AG08395 (cell line): ENCODE data around the gene KCP.
A peak's percentile ranks its signal among the peaks of the same experiment; 100 is the strongest.

ENCODE experiments used
- DNase-seq: peaks from one replicate; pipeline ENCODE4 v3.0.0; 2012; ENCODE audit warnings: mixed read lengths, low spot score

KCP gene

DNA sequence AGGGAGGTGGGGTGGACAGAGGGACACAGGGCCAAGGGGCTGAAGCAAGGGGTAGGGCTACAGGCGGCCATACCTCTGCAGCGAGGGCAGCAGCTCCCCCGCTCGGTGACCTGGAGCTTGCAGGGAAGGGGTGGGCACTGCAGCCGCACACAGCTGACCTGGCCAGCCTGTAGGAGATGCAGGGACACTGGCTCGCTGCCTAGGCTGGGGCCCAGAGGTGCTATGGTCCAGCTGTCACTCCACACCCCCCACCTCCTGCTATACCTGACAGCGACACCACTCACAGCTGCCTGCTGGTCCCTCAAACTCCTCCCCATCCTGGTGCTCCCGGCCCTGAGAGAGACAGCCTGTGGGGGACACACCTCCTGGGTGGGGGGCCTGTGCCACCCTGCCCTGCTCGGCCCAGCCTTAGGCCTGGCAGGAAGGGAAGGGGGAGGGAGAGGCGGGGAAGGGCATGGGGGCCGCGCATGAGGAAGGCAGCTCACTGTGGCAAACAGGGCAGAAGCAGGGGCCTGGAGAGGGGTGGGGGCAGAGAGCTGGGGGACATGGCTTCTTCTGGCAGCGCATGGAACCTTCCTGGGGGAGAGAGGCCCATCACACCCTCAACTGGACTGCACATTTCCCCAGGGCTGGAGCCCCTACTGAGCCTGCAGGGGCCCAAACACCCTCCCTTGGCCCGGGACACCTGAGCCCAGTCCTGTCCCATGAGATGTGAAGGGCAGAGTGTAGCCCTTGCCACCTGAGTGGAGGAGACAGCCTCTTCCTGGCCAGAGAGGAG lies 23.9 kb downstream of the KCP start:
- DNase-seq, result no peak

DNA sequence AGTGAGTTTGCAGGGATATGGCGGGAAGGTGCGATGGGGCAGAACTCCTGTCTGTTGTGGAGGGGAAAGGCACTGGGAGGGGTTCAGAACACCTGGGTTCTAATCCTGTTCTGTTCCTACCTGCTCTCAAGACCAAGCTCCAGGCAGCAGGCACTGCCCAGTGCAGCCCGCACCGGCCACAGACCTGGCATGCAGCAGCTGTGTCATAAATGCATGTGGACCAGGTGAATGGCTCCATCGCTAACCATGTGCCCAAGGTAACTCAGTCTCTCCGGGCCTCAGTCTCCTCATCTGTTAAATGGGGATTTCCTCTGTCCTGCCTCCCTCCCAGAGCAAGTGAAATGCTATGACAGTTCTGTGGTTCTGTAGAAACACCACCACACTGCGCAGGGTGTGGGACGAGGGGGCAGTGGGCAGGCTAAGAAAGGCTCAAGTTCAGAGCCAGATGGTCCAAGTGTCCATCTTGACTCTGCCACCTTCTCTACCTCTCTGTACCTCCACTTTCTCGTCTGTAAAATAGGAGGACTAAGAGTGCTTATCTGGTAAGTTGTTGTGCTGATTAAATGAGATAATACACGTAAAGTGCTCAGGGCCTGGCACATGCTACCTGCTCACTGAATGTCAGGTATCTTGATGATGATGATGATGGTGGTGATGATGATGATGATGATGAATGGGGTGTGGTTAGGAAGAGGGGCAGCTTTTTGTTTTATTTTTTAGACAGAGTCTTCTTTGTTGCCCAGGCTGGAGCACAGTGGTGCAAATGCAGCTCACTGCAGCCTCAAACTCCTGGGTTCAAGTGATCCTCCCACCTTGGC lies 24.9 kb downstream of the KCP start:
- no peak for DNase-seq

DNA sequence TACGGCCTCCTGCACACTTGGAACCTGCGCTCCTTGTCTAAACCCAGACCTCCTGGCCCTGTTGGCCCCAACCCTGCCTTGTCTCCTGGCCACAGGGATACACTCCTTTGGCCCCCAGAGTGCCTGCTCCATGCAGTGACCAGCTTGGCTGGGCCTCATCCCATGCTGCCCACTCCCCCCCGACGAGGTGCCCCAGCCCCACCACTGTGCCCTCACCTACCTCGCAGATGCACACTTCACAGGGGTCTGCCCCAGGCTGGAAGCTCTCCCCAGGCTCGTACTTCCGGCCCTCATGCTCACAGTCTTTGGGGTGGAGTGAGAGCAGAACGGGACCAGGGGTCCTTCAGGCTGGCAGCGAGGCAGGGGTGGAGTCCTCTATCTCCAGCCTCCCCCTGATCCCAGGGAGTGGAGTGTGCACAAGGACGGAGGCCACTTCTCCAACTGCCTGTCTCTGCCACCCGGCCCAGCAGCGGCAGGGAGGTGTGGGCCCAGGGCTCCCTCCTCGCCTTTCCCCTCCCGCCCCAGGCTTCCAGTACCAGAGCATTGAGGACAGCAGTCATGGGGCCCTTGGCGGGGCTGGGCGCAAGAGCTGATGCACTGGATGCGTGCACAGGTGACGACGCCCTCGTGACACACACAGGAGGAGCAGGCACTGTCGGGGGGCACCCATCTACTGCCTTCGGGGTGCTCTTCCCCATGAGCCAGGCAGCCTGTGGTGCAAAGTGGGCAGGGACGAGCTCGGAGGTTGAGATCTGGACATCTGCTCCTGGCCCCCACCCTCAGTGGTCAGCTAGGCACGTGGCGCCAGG lies 25.7 kb downstream of the KCP start:
- no peak for DNase-seq

DNA sequence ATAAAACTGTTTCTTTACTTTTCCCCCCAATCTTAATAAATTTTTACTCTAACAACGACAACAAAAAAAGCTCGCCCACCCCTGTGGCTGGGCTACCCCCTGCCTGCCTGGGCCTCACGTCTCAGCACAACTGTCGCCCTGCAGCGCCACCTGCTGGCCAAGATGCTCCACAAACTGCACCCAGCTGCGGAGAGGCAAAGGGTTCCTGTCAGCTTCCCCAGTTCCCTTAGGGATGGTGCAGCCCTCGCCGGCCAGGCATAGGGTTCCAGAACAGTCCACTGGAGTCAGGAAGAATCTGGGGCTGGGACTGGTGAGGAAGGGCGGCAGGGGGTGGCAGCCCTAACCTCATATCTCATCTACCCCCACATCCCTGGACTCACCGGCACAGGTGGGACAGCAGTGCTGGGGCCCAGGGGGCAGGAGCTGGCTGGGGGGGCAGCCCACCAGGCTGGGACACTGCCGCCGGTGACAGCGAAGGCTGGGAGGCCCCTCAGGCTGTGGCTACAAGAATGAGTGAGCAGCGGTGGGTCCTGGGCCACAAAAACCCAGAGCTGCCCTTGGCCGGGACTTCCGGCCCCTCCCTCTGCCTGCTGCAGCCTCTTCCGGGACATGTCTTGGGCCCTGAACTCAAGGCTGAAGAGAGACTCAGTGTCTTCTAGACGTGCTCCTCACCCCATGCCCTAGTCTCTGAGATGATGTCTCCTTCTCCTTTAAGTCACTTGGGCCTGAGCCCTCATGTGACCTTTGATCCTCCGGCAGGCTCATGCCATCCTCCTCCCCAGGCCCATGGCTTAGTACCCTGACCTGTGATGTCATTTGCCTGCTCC lies 26.7 kb downstream of the KCP start:
- DNase-seq, result peak; percentile 94

DNA sequence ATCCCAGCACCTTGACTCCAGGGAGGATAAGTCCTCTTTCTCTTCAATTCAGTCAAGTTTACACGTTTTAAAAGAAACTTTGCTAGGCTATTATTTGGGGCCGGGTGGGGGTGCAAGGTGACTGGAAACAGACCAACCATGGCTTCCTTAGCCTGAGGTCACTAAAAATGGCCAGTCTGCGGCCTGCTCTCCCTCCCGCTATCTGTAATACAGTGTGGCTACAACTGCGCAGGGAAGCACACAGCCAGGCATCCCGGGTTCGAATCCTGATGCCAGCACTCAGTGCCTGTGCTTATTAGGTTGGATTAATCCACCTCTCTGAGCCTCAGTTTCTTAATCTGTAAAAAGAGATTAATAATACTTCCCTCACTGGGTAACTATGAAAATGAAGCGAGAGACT lies 28.4 kb downstream of the KCP start:
- no peak for DNase-seq

DNA sequence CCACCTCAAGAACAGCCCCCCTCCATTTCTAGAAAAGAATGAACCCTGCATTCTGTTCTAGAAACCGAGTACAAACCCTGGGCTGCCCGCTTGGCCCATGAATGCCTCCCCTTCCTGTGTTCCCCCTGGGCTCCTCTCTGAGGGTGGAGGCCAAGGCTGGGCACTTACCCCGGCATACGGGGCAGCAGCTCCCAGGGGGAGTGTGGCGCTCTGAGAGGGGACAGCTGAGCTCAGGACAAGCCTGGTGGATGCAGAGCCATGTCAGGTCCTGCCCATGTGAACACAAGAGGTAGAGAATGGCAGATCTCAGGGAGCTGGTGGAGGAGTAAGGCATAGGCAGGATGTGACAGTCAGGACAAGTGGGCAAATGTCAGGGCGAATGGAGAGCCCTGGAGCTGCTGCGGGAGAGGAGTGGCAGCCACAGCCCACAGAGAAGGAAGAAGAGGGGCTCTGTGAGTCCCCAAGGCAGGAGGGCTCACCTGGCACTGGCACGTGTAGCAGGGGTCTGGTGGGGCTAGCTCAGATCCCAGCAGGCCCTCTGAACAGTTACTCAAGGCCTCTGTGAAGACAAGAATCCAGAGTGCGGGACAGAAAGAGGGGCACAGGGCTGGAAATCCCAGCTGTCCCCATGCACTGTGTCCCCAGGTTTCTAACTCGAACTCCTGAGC lies 28.9 kb downstream of the KCP start:
- no peak for DNase-seq

DNA sequence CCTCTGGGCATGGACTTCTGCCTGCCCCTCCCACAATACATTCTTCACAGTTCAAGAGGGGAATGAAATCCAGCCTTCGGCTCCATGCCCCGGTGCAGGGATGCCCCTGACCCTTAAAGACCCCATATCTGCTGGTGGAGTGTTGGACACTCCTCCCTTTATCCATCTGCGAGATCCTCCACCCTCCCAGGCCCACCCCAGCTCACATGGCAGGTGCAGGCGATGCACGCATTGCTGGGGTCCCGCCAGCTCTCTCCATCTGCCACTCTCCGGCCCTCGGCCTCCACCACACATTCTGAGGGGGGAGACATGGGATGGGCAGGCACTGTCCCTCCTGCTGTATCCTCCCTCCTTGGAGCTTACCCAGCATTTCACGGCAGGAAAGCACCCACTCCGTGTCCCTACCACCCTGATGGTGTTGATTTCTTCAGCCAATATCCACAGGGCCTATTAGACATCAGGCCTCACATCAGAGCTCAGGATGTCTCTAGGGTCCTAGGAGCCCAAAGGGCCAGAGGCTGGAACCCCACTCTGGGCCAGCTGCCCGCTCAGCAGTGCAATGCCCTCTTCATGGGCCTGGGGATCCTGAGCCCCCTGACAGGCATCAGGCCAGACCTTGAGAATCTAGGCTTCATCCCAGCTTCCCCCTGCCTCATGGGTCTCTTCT lies 29.6 kb downstream of the KCP start:
- DNase-seq, result no peak

DNA sequence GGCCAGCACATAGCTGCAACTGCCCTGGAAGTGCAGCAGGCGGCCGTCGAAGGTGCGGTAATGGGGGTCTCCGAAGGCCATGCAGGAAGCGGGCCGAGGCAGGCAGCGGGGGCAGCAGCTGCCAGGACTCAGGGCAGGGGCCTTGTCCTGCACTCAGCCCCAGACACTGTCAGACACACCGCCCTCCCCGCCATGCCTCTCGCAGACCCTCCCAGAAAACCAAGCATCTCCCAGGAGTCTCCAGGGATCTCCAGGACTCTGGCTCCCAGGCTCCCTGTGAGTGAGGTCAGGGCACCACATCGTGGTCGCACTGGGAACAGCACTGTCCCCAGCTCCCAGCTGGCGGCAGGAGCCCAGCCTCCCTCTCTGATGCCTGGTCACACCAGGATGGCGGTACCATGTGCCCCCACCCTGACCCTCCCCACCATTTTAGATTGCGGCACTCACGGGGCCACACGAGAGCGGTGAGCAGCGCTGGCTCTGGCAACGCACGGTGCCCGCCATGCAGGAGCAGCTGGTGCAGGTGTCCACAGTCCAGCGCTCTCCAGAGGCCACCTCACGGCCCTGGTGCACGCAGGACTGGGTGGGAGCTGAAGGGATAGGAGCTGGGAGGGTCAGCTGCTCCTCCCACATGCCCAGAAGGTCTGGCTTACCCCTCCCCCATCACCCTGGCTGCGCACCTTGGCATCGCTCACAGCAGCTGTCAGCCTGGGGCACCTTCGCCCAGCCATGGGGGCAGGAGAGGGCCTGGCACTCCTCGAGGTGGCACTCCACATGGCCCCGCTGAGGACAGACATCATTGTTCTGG lies 30.4 kb downstream of the KCP start:
- peak; percentile 94 for DNase-seq

DNA sequence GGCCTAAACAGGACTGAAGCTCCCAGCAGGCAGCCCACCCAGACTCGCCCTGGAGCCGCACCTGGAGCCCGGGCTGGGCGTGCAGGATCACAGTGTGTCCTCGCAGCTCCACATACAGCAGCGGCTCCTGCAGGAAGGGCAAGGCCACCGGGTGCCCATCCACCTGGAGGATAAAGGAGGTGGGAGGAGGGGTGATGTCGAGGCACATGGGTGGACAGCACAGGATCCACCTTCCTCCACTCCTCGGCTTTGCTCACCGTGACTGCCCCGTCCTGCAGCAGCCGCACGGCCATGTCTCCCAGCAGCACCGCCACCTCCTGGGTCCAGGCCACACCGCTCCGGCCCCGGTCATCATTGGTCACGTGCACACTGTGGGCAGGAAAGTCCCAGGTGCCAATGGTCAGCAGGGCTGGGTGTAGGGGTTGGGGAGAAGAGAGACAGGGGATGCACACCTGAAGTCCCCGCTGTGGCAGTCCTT lies 31.0 kb downstream of the KCP start:
- DNase-seq, result no peak

DNA sequence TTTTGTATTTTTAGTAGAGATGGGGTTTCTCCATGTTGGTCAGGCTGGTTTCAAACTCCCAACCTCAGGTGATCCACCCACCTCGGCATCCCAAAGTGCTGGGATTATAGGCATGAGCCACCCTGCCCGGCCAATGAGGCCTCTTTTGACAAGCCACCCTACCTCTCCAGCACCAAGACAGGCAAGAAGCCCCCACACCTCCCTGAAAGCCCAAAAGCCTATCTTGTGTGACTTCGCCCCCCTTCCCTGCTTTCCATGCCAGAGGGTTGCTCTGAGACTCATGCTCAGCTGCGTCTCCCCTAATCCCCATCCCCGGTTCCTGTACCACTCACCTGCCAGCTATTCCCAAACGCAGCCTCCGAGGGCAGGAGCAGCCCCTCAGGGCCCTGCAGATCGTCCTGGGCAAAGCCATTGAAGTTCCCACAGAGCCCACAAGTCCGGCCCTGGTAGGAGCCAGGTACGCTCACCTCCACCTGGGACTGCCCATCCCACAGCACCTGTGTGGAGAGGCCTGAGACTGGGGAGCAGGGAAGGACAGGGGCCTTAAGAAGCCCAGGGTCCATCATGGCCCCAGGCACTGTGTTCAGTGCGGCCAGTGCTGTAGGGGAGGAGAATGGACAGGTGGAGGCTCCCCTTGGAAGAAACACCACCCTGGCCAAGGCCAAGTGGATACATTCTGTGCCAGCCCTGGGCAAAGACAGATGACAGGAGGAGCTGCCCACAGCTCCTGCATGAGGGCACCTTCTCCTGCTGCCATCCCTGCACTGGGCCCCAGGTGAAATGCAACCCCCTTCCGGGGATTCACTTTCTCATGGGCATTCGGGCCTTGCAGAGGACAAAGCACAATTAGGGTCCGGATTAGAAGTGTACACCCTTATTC lies 32.0 kb downstream of the KCP start:
- DNase-seq, result no peak

DNA sequence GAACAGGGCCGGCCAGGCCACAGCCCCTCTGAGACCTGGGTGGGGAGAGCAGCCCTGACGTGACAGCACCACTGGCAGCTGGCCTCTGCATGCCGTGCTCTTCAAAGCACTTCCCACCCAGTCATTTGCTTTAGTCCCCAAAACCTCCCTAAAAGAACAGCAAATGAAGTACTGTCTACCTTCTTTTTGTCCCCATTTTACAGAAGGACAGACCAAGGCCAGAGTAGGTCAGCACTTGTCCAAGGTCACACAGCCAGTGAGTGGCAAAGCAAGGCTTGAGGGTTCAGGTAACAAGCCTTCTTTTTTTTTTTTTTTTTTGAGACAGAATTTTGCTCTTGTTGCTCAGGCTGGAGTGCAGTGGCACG lies 32.8 kb downstream of the KCP start:
- DNase-seq, result no peak

DNA sequence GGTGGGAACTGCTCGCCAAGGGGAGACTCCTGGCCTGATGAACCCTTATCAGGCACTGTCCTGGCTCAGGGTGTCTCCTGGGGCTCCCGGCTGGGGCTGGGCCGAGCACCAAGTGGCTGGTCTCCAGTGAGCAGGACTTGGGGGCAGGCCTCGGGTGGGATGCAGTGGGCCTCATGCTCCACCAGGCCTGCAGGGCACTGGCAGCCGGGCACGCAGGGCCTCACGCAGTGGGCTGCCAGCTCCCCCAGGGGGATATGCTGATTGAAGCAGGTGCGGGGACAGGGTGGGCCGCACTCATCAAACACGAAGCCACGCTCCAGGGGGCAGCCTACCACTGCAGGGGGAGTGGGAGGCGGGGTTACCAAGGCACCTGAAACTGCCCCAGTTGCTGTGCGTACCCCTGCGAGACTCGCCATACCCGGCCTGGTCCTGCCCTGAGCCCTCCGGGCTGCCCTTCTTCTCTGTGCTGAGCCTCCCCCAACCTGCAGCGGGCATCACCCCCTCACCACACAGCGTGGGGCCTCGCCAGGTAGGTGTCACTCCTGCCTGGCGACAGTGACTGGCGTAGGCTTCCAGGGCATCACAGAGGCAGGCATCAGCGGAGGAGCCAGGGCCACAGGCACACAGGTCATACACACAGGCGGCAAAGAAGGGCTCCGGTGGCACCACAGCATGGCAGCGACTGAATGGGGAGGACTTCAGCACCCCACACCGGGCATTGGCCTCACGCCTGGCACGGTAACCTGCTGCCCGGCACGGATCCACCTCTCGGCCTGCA lies 33.3 kb downstream of the KCP start:
- DNase-seq, result no peak

DNA sequence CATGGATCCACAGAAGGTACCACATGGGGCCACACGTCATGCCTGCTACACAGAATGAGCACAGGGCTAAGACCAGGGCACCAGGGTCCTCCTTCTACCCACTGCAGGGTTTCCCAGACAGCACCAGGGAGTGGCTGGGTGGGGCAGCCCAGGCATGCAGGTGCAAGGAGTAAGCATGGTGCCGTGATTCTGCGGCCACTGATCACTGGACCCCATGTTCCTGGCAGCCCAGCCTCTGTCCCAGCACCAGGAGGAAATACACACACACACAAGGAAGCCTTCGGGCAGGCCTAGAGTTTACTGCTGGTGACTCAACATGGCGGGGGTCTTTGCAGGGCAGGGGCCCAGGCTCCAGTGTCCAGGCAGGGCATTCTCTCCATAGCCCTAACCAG lies 33.9 kb downstream of the KCP start:
- no peak for DNase-seq

DNA sequence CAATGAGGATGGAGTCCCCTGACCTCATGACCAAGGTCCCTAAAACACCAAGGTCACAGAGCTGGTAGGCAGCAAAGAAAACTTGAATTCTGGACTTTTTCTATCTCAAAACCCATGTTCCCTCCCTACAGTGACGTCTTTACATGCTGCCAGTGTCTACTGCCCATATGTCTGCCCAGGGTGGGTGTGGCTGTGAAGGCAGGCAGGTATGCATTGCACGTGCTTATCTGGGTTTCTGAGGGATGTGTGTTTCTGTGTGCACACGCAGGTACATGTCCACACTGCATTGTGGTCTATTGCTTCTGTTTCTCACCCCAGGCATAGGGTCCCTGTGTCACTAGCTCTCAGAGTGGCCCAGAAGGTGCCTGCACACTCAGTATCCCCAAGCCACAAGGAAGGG lies 34.4 kb downstream of the KCP start:
- no peak for DNase-seq

DNA sequence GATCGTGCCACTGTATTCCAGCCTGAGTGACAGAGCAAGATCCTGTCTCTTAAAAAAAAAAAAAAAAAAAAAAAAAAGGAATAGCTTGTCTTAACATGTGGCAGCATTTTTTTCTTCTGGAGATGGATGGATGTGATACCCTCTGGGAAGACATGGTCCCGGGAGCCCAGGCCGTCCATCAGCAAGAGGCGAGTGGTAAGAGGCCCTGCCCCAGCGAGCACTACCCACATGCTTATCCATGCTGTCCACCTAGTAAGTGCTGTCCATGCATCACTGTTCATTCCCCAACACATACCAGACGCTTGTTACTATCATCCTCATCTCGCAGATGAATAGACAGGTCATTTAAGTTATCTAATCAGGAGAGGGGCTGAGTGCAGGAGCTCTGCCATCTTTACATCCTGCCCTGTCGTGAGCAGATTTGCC lies 35.0 kb downstream of the KCP start:
- DNase-seq, result no peak

DNA sequence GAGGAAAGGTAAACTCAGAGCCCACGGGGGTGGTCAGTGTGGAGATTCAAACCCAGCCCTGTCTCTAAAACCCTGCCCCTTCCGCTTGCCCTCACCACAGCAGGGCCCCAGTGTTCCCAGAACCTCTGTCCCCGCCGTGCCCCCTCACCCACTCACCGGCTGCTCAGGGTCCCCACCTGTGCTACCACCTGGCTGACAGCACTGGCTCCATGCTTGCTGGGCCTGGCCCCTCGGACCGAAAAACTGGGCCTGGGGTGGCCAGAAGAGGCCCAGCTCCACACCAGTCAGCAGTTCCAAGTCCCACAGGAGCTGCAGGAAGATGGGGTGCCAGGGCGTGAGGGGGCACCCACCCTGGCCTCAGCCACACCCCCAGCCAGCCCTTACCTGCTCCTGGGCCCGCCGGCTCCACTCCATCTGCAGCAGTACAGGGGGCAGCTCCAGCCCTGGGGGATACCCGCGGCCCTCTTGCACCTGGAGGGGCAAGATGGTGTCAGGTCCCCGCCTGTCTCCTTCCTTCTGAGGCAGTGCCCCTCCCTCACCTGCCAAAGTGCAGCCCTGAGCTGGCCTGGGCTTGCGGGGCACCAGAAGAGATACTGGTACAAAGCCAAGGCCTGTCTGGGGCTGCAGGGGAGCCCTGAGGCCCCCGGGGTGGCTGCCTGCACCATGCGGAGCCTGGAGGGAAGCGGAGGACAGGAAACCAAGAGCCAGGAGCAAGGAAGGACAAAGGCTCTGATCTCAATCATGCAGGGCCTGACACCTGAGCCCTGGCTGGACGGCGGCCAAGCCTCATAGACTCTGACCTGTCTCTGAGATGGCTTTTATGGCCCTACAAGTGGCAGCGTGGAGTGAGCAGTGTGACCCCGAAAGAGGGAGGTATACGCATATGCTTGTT lies 36.1 kb downstream of the KCP start:
- DNase-seq, result no peak

DNA sequence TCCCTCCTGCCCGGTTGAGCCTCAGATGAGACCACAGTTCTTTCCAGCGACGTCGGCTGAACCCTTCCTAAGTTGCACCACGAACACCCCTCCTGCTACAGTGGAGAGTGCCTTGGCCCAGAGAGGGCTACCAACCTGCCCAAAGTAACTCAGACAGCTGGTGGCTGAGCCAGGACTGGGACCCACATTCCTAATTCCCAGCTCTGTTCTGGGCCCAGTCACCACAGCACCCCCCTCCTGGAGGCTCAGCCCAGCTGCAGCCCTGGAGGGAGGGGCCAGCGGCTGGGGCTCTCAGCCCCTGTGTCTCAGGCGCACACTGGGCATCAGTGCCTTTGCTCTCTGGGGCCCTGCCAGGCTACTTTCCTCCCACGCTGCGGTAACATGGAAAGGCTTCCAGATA lies 37.3 kb downstream of the KCP start:
- DNase-seq, result no peak
